H1 (cell line): ENCODE data around the gene APC2. TPM values are rescaled to one million over a fixed set of nuclear protein-coding genes. Genes with fewer than 3 reads are reported as not detected.

Experiments used
- CTCF ChIA-PET: fragments of 300-600 bp; sonication (Branson Sonifier 250); formaldehyde crosslinking; loops from one replicate; lab custom pipeline; 2021; ENCODE audit not compliant: partially characterized antibody; lab: Charles Lee
- POLR2A ChIA-PET: fragments of 300-600 bp; sonication (Branson Sonifier 250); formaldehyde crosslinking; loops from one replicate; lab custom pipeline; 2021; ENCODE audit warnings: inconsistent platforms; ENCODE audit not compliant: partially characterized antibody; lab: Charles Lee
- DNase-seq, 2 experiments: peaks; one replicate each; pipeline versions ENCODE4 v3.0.0 to v3.0.0-alpha.2; 2010 to 2022; ENCODE audit warnings: low spot score in 2 of 2, low read depth in 1 of 2, mixed read lengths in 1 of 2
- FAIRE-seq: peaks from 2 replicates; lab custom pipeline; 2011; peaks lifted over from hg19 to GRCh38; lab: Jason Lieb, UNC
- H2AFZ ChIP-seq: 2 replicates; pipeline ENCODE4 v1.8.1; 2012; ENCODE audit warnings: low read length, inconsistent platforms
- H2AK5ac ChIP-seq: 2 replicates; pipeline ENCODE4 v1.6.1; 2013; ENCODE audit warnings: low read depth, low read length
- H2BK120ac ChIP-seq: replicated peaks from 2 replicates; pipeline ENCODE3; 2013; ENCODE audit warnings: low read depth, low read length, inconsistent platforms
- H2BK12ac ChIP-seq: 2 replicates; pipeline ENCODE4 v1.6.1; 2013; ENCODE audit warnings: low read depth, low read length
- H2BK15ac ChIP-seq: 2 replicates; pipeline ENCODE4 v1.6.1; 2013; ENCODE audit warnings: low read length
- H2BK20ac ChIP-seq: 2 replicates; pipeline ENCODE4 v1.6.1; 2013; ENCODE audit warnings: low read length
- H2BK5ac ChIP-seq: 2 replicates; pipeline ENCODE4 v1.6.1; 2013; ENCODE audit warnings: low read depth, low read length
- H3K14ac ChIP-seq: 2 replicates; pipeline ENCODE4 v1.6.1; 2013; ENCODE audit warnings: inconsistent platforms; ENCODE audit not compliant: insufficient read length
- H3K18ac ChIP-seq: 2 replicates; pipeline ENCODE4 v1.6.1; 2013; ENCODE audit warnings: low read length; ENCODE audit errors: extremely low read depth
- H3K23ac ChIP-seq: 2 replicates; pipeline ENCODE4 v1.6.1; 2013; ENCODE audit warnings: inconsistent platforms; ENCODE audit not compliant: insufficient read length
- H3K23me2 ChIP-seq: 2 replicates; pipeline ENCODE4 v1.6.1; 2013; ENCODE audit warnings: low read depth, low read length
- H3K27ac ChIP-seq: 2 replicates; pipeline ENCODE4 v1.6.1; 2011; ENCODE audit warnings: low read depth, low read length, inconsistent platforms
- H3K27me3 ChIP-seq, 4 experiments: replicated peaks in 1 of 4; 1 replicate in 1 of 4; 2 replicates in 3 of 4; pipeline versions ENCODE4 v1.6.1 to v1.8.1; 2011 to 2013; ENCODE audit warnings: low read length in 3 of 4, mild to moderate bottlenecking in 3 of 4, inconsistent platforms in 2 of 4, mixed read lengths in 2 of 4, moderate library complexity in 1 of 4; ENCODE audit not compliant: control insufficient read depth in 3 of 4, insufficient read depth in 3 of 4; ENCODE audit errors: extremely low read depth in 1 of 4
- H3K36me3 ChIP-seq, 4 experiments: 2 replicates each; pipeline versions ENCODE4 v1.6.1 to v1.8.1; 2011 to 2013; ENCODE audit warnings: mild to moderate bottlenecking in 4 of 4, low read length in 3 of 4, moderate library complexity in 2 of 4, control low read depth in 1 of 4, inconsistent platforms in 1 of 4; ENCODE audit not compliant: insufficient read depth in 4 of 4, control insufficient read depth in 2 of 4
- H3K4ac ChIP-seq: replicated peaks from 2 replicates; pipeline ENCODE3; 2013; ENCODE audit warnings: low read length, low read depth, mixed read lengths, inconsistent platforms; ENCODE audit not compliant: insufficient read length
- H3K4me1 ChIP-seq, 4 experiments: replicated peaks in 1 of 4; 1 replicate in 1 of 4; 2 replicates in 3 of 4; pipeline versions ENCODE4 v1.6.1 to v1.8.1; 2011 to 2013; ENCODE audit warnings: low read length in 3 of 4, inconsistent platforms in 2 of 4, mixed read lengths in 1 of 4; ENCODE audit not compliant: insufficient read depth in 4 of 4, control insufficient read depth in 3 of 4
- H3K4me2 ChIP-seq, 2 experiments: 2 replicates each; pipeline versions ENCODE4 v1.6.1 to v1.8.1; 2011 to 2013; ENCODE audit warnings: low read depth in 2 of 2, low read length in 2 of 2, control low read depth in 1 of 2, inconsistent platforms in 1 of 2, mild to moderate bottlenecking in 1 of 2; ENCODE audit not compliant: insufficient read depth in 1 of 2
- H3K4me3 ChIP-seq, 4 experiments: fragments of 200-600, 300-600 bp in 1 of 4; sonication (generic), shearing (Covaris generic), sonication (Bioruptor Twin) in 1 of 4; 2 replicates each; pipeline versions ENCODE4 v1.5.1 to v1.8.1; 2011 to 2016; ENCODE audit warnings: low read length in 4 of 4, low read depth in 3 of 4, control low read depth in 2 of 4, inconsistent platforms in 2 of 4, mild to moderate bottlenecking in 2 of 4, mixed read lengths in 1 of 4, moderate library complexity in 1 of 4; ENCODE audit not compliant: insufficient read depth in 2 of 4; ENCODE audit errors: extremely low read depth in 1 of 4
- H3K56ac ChIP-seq: replicated peaks from 2 replicates; pipeline ENCODE3; 2013; ENCODE audit warnings: low read depth, mild to moderate bottlenecking, mixed read lengths, low read length, inconsistent platforms; ENCODE audit not compliant: insufficient read length
- H3K79me1 ChIP-seq: 2 replicates; pipeline ENCODE4 v1.6.1; 2013; ENCODE audit warnings: low read depth, low read length, control low read depth
- H3K79me2 ChIP-seq, 2 experiments: 2 replicates each; pipeline versions ENCODE4 v1.6.1 to v1.8.1; 2012 to 2013; ENCODE audit warnings: low read length in 2 of 2, mild to moderate bottlenecking in 2 of 2, inconsistent platforms in 1 of 2; ENCODE audit not compliant: insufficient read depth in 2 of 2, control insufficient read depth in 1 of 2
- H3K9ac ChIP-seq, 4 experiments: replicated peaks in 1 of 4; 1 replicate in 1 of 4; 2 replicates in 3 of 4; pipeline versions ENCODE4 v1.6.1 to v1.8.1; 2011 to 2013; ENCODE audit warnings: low read depth in 3 of 4, low read length in 3 of 4, control low read depth in 2 of 4, mild to moderate bottlenecking in 2 of 4, moderate library complexity in 2 of 4, inconsistent platforms in 1 of 4; ENCODE audit errors: extremely low read depth in 1 of 4
- H3K9me3 ChIP-seq, 2 experiments: 2 replicates each; pipeline versions ENCODE4 v1.6.1 to v1.8.1; 2012 to 2013; ENCODE audit warnings: mild to moderate bottlenecking in 2 of 2, moderate library complexity in 2 of 2, control low read depth in 1 of 2, inconsistent platforms in 1 of 2, low read depth in 1 of 2, low read length in 1 of 2, mixed read lengths in 1 of 2; ENCODE audit not compliant: insufficient read depth in 2 of 2
- H4K20me1 ChIP-seq, 2 experiments: replicated peaks in 1 of 2; 2 replicates each; pipeline versions ENCODE3 to v1.8.1; 2011 to 2013; ENCODE audit warnings: inconsistent platforms in 2 of 2, low read length in 2 of 2, mild to moderate bottlenecking in 1 of 2; ENCODE audit not compliant: insufficient read depth in 2 of 2, control insufficient read depth in 1 of 2
- H4K5ac ChIP-seq: 2 replicates; pipeline ENCODE4 v1.6.1; 2013; ENCODE audit warnings: low read length, low read depth, mixed read lengths, inconsistent platforms; ENCODE audit not compliant: insufficient read length
- H4K8ac ChIP-seq: 2 replicates; pipeline ENCODE4 v1.8.0; 2013; ENCODE audit warnings: mild to moderate bottlenecking, moderate library complexity, low read length, inconsistent platforms; ENCODE audit not compliant: insufficient read depth; ENCODE audit errors: extremely low read depth
- H4K91ac ChIP-seq: replicated peaks from 2 replicates; pipeline ENCODE3; 2013; ENCODE audit warnings: low read length, mixed read lengths, inconsistent platforms; ENCODE audit not compliant: insufficient read length
- ATF2 ChIP-seq: IDR thresholded peaks from 2 replicates; pipeline ENCODE4 v1.6.1; 2012; ENCODE audit warnings: low read length, inconsistent platforms
- ATF3 ChIP-seq: IDR thresholded peaks from 2 replicates; pipeline ENCODE4 v1.6.1; 2011; ENCODE audit warnings: low read depth, mild to moderate bottlenecking, low read length; ENCODE audit not compliant: insufficient read depth
- CBX8 ChIP-seq: fragments of 300-800, 300-1000 bp; sonication (generic); IDR thresholded peaks from 2 replicates; pipeline ENCODE4 v1.7.1; 2016; ENCODE audit warnings: low read depth, low read length, borderline replicate concordance
- CHD1 ChIP-seq: IDR thresholded peaks from 2 replicates; pipeline ENCODE4 v1.6.1; 2012; ENCODE audit warnings: low read depth, low read length, improper control_type of control experiment
- CHD2 ChIP-seq: IDR thresholded peaks from 2 replicates; pipeline ENCODE4 v1.6.1; 2012; ENCODE audit warnings: low read length, improper control_type of control experiment
- HDAC6 ChIP-seq: IDR thresholded peaks from one replicate; pipeline ENCODE4 v1.7.1; 2012; ENCODE audit warnings: low read depth, mild to moderate bottlenecking, inconsistent platforms, low read length, moderate library complexity
- JUND ChIP-seq: IDR thresholded peaks from 2 replicates; pipeline ENCODE4 v1.6.1; 2011; ENCODE audit warnings: mild to moderate bottlenecking, improper control_type of control experiment, low read length
- KDM5A ChIP-seq: fragments of 200-600 bp; IDR thresholded peaks from 2 replicates; pipeline ENCODE4 v1.7.1; 2012; ENCODE audit warnings: mild to moderate bottlenecking, low read length, inconsistent platforms, mixed read lengths
- NANOG ChIP-seq: IDR thresholded peaks from 2 replicates; pipeline ENCODE4 v1.6.1; 2011; ENCODE audit warnings: low read length, low read depth, mild to moderate bottlenecking, inconsistent platforms; ENCODE audit not compliant: insufficient read depth, poor library complexity, severe bottlenecking
- SIRT6 ChIP-seq: IDR thresholded peaks from one replicate; pipeline ENCODE4 v1.7.1; 2012; ENCODE audit warnings: low read length, inconsistent platforms
- TAF1 ChIP-seq: IDR thresholded peaks from 2 replicates; pipeline ENCODE4 v1.6.1; 2011; ENCODE audit warnings: mild to moderate bottlenecking, low read depth, low read length
- TBP ChIP-seq: IDR thresholded peaks from 2 replicates; pipeline ENCODE4 v1.6.1; 2011; ENCODE audit warnings: low read depth, low read length, improper control_type of control experiment
- TEAD4 ChIP-seq: IDR thresholded peaks from 2 replicates; pipeline ENCODE4 v1.6.1; 2012; ENCODE audit warnings: low read depth, low read length, inconsistent platforms, mixed read lengths
- WGBS, 2 experiments: shearing (Covaris generic) in 1 of 2; methylation state at CpG; one replicate each; pipeline versions ENCODE4 v1.1.6 to v1.1.7; 2013 to 2015; ENCODE audit warnings: low lambda C conversion rate in 2 of 2, mixed read lengths in 2 of 2, inconsistent platforms in 1 of 2, low coverage in 1 of 2, missing lambda C conversion rate in 1 of 2; ENCODE audit not compliant: insufficient replicate concordance in 2 of 2, insufficient coverage in 1 of 2, insufficient read length in 1 of 2; ENCODE audit errors: extremely low coverage in 1 of 2, missing lambda C conversion rate in 1 of 2; 5-methylcytosine and 5-hydroxymethylcytosine counted together
- polyA plus RNA-seq, 7 experiments: library from polyadenylated mRNA; depleted of rRNA in 3 of 7; stranded (reverse) in 5 of 7; unstranded in 2 of 7; fragments of >200 nt in 5 of 7; fragments of 200-250 nt in 2 of 7; gene quantifications; 1 replicate in 5 of 7; 2 replicates in 1 of 7; 4 replicates in 1 of 7; pipeline versions ENCODE4 v1.2.1 to v1.2.3, GENCODE V29; 2011 to 2013; ENCODE audit warnings: missing spikeins in 2 of 7, mixed read lengths in 2 of 7
- total RNA-seq: library from RNA; stranded (reverse); fragmentation: NEBNext Ultra II Directional; extraction: Animal tissue kit (Norgen Biotek cat#: 25700); gene quantifications from 2 replicates; pipeline ENCODE4 v1.2.1, GENCODE V29; 2021

The APC2 gene
- total and polyA plus RNA-seq, 2 of the 8 experiments (the other 6 are each of a cell fraction or from before 2014, with no cell fraction given): 1.3 to 4.1 TPM

GRCh38 chr19:1521636-1522035 lies 71.7 kb downstream of the APC2 start:
- H3K14ac ChIP-seq: no peak overlapping the region
- DNase-seq: no peak
- no peak overlapping the region for H2BK20ac ChIP-seq
- peaks cover 19 to 36% (median 31%) of the 10 kb centered on the region in 4 experiments for H3K27me3 ChIP-seq
- POLR2A ChIA-PET: interaction anchor here (2.7 kb wide), 1 partner anchor 70 kb away, joined by 7 read pairs; the partner anchor contains the start of gene MBD3
- no peak overlapping the region for H3K4me2 ChIP-seq
- no peak overlapping the region for H2AK5ac ChIP-seq
- no peak overlapping the region for H2AFZ ChIP-seq
- no peak overlapping the region for H4K8ac ChIP-seq
- no peak overlapping the region for H3K4ac ChIP-seq
- no peak overlapping the region for H2BK15ac ChIP-seq
- H4K91ac ChIP-seq: no peak overlapping the region
- H3K9me3 ChIP-seq: no peaks in the 10 kb centered on the region
- peaks cover 8 to 14% of the 10 kb centered on the region in 2 experiments for H4K20me1 ChIP-seq
- no peak overlapping the region for H3K23ac ChIP-seq
- no peaks in the 10 kb centered on the region for H3K79me2 ChIP-seq
- H3K79me1 ChIP-seq: no peaks in the 10 kb centered on the region
- H3K56ac ChIP-seq: no peak overlapping the region
- H3K9ac ChIP-seq: no peak overlapping the region
- CTCF ChIA-PET: interaction anchor here (0.7 to 1.0 kb wide), 2 partner anchors 64 to 132 kb away, joined by 3 read pairs; no protein-coding TSS in a partner anchor
- peaks cover 8% of the 10 kb centered on the region; the same call in 1 of the 2 replicates for H3K23me2 ChIP-seq
- H3K18ac ChIP-seq: no peak overlapping the region
- FAIRE-seq: no peak
- H2BK5ac ChIP-seq: no peak overlapping the region
- H3K4me1 ChIP-seq: peaks cover 0 to 3% (median 1%) of the 10 kb centered on the region in 4 experiments; a peak in 3 of 7 replicates
- H3K4me3 ChIP-seq: no peak overlapping the region
- H2BK120ac ChIP-seq: no peak overlapping the region
- H3K36me3 ChIP-seq: no peaks in the 10 kb centered on the region; a peak in 1 of 8 replicates
- WGBS, 2 experiments: 90% methylated on average over 14 of the region's 14 CpGs; no CpG with 5 or more reads in 1 of the 2 experiments
- H3K27ac ChIP-seq: no peak overlapping the region
- H4K5ac ChIP-seq: no peak overlapping the region
- H2BK12ac ChIP-seq: no peak overlapping the region
- TF ChIP-seq CBX8: no peak
- no peak for TF ChIP-seq KDM5A
- TF ChIP-seq ATF3: no peak
- no peak for TF ChIP-seq ATF2
- TF ChIP-seq SIRT6: no peak
- no peak for TF ChIP-seq NANOG
- no peak for TF ChIP-seq TEAD4
- no peak for TF ChIP-seq TAF1
- TF ChIP-seq JUND: no peak
- no peak for TF ChIP-seq TBP
- no peak for TF ChIP-seq CHD1
- TF ChIP-seq HDAC6: no peak
- TF ChIP-seq CHD2: no peak
